GM18873 (cell line): ENCODE data around the gene EPHB2.
"Not testable (repeated sequence)": the region's sequence is repeated elsewhere in the genome, so short reads cannot be mapped to it uniquely, and the experiment has no call there.

Experiments
- ATAC-seq: cut with Tn5 transposase; IDR thresholded peaks from one replicate; pipeline ENCODE4 v1.9.1; 2021; ENCODE audit warnings: mild to moderate bottlenecking, moderate library complexity, moderate number of reproducible peaks; ENCODE audit not compliant: unreplicated experiment, low FRiP score

EPHB2 gene

DNA sequence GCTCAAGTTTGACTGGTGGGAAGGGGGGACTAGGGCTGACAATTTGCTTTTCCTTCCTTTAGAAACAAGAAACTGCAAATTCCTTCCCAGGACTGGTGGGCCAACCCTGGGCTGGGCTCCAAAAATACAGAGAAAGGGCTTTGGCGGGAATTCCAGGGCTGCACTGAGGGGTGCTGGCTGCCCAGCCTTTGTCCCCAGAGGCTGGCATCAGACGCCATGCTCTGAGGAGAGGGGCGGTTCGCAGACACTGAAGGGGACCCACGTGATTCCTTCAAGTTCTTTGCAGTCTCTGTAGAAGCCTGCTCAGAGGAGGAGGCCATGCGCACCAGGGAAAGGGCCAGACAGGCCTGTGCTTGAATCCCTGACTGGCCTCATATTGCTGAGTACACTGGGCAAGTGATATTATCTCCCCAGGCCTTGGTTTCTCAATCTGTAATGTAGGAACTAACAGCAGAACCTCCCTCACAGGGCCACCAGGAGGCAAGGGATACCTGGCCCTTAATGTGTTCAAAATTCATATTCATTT, 119.5 kb downstream of the EPHB2 start:
- no peak for ATAC-seq

DNA sequence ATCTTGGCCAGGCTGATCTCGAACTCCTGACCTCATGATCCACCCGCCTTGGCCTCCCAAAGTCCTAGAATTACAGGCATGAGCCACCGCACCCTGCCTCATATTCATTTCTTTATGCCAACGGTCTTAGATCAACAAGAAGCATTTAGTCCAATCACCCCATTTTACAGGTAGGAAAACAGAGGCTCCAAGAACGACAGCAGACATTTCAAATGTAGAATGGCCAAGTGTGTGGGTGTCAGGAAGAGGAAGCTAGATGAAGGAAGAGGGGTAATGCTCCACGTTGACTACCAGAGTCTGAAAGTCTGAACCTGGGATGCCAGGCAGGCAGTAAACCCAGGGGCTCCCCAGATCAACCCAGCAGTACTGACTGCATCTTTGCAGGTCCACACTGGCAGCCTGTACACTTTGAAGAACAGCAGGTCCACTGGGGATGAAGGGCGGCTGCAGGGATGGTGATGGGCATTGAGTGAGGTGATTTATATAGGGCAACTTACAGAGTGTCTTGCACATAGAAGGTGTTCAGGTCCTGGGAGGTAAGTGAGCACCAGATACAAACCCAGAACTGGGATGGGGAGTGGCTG, 120.2 kb downstream of the EPHB2 start:
- no peak for ATAC-seq

DNA sequence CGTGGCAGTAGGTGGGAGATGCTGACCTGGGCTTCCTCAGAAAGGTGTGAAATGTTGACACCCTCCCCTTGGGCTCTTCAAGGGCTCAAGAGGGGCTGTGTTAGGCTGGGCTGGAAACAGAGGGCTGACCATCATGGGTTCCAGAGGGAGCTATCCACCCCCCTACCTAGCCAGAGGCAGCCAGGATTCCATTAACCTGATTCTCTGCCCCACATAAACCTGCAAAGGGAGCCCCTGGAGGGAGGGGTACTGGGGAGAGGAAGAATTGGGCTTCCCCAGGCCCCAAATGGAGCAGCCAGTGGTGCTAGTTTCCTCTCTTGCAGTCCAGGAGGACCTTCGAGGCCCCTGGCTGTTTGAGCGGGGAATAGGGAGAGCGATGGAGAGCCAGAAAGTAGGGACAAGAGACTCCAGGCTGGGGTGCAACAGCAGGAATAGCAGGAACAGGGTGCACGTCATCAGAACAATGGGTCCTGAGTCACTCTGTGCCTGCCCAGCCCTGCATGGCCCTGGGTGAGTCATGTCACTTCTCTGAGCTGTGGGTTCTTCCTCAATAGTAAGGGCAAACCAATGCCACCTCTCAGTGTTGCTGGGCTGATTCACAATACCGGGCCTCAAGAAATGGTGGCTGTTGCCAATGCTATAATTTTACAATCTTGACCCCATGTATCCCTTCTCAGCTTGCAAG, 121.2 kb downstream of the EPHB2 start:
- ATAC-seq, result no peak

DNA sequence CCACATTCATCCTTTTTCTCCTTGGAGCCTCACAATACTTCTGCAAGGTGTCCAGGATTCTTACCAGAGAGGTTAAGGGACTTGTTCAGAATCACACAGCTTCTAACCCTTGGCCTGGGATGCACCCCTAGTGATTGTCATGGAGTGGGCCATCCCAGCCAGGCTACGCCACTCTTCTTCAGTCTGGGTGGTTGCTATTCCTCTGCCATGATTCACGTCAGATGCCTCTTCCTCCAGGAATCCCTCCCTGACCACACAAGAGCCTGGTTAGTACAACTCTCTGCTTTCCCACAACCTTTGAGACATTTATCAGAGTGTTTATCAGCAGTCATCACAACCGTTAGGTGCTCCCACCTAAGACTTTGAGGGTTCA, 121.8 kb downstream of the EPHB2 start:
- no peak for ATAC-seq

DNA sequence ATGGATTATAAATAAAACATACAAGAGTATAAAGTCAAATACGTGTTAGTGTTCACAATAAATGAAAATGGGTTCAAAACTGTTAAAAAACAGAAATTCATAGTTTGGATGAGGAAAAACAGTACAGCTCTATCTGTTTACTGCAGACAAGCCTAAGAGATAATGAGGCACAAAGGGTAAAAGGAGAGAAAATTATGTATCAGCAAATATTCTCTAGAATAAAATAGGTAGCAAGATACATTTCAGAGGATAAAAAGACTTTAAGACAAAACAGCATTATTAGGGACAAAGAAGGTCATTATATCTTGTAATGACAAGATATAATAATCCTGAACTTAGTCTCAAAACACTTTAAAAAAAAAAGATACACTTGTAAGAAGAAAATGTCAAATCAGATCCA, 123.1 kb downstream of the EPHB2 start:
- no peak for ATAC-seq

DNA sequence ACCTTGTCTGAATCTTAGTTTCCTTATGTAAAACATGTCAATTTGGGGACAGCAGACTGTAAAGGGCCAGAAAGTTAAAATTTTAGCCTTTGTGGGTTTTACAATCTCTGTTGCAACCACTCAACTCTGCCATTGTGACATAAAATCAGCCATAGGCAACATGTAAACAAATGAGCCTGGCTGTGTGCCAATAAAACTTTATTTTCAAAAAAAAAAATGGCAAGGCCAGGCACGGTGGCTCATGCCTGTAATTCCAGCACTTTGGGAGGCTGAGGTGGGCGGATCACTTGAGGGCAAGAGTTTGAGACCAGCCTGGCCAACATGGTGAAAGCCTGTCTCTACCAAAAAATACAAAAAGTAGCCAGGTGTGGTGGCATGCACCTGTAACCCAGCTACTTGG, 123.8 kb downstream of the EPHB2 start:
- not testable (repeated sequence) for ATAC-seq

DNA sequence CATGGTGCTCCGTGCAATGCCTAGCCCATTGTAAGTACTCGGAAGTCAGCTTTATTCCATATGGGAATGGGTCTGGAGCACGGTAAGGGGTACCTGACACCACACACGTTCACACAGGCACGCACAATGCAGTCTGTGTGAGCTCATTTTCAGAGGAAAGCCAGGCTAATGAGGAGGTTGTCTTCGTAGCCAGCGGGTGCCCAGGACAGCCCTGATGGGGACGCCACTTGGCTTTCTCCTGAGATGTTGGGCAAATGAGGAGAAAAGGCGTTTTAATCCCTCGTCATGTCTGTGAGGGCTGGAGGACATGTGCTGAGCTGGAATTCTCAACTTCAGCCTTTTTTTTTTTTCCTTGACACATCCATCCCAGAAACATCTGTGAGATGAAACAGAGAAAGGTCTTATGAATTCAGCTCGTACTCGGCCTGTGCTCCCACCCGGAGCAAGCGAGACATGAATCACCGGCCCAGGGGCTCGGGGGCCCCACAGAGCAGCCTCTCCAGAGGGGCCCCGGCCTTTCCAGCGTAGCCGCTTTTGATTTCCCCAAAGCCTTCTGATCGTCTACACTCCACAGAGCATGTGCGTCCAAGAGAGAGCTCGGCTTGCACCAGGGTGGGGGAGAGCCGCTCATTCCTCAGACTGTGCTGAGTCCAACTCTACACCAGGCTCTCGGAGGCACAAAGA, 125.1 kb downstream of the EPHB2 start:
- no peak for ATAC-seq

DNA sequence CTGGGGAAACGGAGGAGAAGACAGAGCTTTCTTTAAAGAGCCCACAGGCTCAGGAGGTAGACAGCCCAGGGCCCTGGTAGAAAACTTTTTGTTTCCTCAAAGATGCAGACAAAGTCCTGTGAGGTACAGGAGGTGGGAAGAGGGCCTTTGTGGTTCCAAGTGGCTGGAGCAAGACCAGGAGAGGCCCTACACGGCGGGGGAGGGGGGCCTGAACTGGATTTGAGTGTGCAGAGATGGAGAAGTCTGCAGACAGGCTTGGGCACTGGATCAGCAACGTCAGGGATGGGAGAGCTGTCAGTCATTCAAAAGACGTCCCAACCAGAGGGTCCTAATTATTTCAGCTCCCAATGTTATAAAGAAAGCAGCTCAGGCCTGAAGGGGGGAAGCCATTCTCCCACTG, 126.2 kb downstream of the EPHB2 start:
- no peak for ATAC-seq

DNA sequence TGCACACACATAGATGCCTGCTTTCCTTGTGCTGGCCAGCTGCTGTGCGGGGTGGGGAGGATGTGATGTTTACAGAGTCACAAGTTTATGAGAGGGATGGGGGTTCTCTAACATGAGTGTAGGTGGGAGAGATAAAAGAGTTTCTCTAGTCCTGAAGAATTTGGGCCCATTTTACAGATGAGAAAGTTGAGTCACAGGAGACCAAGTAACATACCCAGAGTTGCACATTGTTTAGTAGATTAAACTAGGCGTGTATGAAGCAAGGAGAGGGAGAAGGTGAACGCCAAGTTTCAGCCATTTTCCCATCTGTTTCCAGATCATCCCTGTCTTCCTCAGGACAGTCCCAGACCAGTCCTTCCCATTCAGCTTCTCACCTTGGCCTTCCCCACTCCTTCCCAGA, 126.7 kb downstream of the EPHB2 start:
- no peak for ATAC-seq

DNA sequence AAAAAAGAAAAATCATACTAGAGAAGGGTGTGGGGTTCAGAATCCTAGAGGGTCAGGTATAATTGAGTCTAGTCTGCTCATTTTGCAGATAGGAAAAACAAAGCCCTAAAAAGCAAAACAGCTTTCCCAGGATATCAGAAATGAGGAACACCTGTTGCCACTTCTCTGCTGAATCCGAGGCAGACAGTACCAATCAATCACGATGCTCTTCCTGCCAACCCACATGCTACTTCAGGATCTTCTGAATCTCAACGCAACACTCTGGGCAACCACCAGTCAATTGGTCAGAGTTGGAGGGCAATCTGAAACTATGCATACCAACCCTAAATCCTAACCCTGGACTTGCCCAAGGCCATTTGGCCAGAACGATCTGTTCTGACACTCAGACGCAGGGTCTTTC, 128.3 kb downstream of the EPHB2 start:
- no peak for ATAC-seq

DNA sequence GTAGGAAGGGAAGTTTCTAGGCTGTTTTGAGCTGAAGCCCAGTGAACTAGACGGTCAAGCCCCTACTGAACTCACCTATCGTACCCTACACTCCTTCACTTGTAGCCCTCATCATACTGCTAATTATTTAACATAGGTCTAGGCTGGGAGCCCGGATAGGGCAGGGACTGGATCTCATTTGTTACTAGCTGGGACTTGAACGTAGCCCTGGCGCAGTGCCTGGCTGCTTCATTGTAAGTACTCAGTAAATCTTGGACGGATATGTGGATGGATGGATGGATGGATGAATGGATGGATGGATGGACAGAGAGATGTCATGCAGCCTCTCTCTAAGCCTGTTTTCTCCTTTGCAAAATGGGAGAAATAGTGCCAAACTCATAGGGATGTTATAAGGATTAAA, 129.2 kb downstream of the EPHB2 start:
- ATAC-seq, result no peak

DNA sequence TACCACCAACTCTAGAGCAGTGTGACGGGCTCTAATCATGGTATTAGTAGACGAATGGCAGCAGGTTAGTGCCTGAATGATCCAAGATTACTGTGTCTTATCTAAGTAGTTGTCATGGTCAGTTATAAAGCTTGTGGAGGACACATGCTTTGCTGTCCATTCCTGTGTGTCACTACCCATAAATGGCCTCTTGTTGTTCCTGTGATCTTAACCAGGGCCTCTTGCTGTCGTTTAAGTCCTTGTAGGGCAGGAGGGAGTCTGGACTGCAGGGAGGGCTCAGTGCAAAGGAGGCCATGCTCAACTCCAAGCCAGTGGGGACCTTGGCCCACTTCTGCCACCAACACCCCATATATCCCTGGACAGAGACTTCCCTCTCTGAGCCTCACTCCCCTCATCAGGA, 130.5 kb downstream of the EPHB2 start:
- ATAC-seq, result no peak

DNA sequence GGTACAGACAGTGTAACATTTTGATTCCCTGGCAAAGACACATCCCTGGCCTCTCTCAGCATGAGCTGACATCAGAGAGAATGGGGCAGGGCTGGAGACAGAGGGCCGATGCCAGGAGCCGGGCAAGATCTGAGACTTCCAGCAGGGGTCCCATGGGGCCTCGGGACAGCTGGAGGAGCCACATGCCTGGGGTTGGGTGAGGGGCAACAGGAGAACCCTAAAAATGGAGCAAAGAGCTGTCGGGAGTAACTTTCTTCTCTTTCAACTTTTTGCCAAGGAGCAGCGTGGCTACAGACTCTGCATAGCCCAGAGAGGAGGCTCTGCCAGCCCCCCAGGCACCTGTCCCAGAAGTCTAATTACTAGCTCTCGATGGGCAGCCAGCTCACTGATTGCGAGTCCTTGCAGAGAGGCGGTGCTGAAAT, 131.2 kb downstream of the EPHB2 start:
- ATAC-seq, result no peak

DNA sequence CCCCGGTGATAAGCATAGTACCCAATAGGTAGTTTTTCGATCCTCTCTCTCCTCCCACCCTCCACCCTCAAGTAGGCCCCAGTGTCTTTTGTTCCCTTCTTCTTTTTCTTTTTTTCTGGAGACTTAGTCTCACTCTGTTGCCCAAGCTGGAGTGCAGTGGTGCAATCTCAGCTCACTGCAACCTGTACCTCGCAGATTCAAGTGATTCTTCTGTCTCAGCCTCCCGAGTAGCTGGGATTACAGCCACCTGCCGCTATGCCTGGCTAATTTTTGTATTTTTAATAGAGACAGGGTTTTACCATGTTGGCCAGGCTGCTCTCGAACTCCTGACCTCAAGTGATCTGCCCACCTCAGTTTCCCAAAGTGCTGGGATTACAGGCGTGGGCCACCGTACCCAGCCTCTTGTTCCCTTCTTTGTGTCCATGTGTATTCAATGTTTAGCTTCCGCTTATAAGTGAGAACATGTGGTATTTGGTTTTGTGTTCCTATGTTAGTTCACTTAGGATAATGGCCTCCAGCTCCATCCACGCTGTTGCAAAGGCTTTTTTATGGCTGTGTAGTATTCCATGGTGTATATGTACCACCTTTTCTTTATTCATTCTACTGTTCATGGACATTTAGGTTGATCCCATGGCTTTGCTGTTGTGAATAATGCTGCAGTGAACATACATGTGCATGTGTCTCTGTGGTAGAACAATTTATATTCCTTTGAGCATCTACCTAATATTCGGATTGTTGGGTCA, 133.0 kb downstream of the EPHB2 start:
- not testable (repeated sequence) for ATAC-seq

DNA sequence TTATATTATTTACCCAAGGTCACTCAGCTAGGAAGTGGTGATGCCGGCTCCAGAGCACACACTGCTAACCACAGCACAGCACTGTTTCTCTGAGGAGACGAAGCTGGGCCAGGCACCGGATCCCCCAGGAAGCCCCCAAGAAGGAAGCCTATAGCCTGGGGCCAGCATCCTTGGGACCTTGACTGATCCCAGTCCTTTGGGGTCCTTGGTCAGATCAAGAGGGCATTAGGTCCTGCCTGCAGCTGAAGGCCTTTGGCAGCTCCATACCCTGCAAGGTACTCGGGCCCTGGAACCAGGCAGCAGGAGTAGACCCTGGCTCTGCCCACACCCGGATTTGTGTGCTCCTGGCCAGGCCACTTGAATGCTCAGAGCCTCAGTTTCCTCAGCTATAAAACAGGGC, 134.0 kb downstream of the EPHB2 start:
- no peak for ATAC-seq

DNA sequence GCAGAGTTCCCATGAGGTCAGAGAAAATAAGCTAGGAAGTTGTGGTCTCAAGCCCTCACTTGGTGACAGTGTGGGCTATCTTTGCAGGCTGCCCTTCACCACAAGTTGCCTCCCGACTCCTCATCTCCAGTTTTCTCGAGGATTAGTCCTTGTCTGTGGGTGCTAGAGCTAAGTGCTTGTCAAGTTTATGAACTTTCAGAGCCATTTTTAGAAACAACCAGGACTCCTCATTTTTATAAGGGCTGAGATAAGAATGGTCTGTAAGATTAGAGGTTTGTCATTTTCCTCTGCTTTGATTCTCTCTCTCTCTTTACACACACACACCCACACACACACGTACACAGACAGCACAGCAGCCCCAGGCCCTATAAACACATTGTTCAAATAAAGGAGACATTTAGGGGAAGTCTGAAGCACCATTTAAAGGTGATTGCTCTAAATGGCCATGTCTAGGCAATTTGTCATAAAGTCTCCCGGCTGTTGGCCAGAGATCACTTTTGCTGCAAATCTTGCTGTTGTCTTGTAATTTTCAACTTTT, 134.8 kb downstream of the EPHB2 start:
- ATAC-seq, result no peak

DNA sequence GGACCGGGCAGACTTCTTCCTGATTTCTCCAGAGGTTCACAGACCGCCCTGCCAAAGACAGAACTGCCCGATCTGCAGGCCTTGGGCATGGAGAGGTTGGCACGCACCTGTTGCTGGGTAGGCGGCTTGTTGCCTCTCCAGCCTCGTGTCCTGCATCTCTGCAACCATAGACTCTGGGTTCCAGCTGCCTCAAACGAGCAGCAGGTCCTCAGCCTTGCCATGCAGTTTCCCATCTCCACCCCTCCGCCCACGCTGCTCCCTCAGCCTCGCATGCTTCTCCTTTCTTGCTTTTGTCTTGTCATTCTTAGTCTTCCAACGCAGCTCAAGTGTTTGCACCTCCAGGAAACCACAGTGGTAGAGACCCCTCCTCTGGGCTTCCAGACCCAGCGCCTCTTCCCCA, 135.8 kb downstream of the EPHB2 start:
- no peak for ATAC-seq

DNA sequence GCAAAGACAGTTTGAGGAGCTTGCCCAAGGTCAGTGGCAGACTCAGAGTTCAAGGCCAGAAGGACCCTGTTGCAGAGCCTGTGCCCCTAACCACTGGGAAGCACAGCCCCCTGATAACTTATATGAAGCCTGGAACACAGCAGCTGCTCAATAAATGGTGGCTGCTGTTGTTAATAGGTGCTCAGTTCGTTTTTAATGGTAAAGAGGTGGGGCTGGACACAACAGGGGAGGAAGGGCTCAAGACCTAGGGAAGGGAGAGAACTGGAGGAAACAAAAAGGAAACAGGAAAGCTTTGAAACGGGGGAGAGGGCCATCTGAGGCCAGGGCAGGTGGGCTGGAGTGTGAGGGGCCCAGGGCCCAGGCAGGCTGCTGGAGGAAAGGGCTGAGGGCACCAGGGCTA, 136.6 kb downstream of the EPHB2 start:
- no peak for ATAC-seq

DNA sequence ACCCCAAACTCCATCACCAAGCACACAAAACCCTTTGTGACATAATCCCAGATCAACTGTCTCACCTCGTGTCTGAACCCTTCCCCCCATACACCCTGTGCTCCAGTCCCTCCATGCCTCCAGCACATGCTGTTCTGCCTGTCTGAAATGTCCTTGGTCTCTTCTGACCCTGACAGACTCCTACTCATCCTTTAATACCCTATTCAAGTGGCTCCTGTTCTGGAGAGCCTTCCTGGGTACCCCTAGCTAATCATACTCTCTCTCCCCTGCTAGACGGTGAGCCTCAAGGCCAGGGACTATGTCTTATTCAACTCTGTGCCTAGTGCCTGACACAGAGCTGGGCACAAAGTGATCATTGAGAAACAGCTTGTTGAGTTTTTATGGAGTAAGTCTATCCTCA, 137.1 kb downstream of the EPHB2 start:
- no peak for ATAC-seq

DNA sequence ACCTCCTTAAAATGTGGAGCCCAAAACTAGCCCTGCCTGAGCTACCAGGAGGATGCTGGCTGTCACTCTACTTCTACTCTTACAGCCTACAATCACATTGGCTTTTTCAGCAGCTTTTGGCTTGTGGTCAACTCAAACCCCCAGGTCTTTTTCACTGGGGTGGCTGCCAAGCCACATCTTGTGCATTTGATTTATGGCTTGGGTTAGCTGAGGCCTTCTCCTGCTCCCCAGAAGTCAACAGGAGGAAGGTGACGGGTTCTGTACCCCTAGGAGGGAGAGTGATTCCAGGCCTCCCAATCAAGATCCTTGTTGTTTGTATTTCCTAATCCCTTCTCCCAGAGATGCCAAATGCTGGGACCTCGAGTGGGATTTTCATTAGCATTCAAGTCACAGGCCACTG, 137.8 kb downstream of the EPHB2 start:
- no peak for ATAC-seq

DNA sequence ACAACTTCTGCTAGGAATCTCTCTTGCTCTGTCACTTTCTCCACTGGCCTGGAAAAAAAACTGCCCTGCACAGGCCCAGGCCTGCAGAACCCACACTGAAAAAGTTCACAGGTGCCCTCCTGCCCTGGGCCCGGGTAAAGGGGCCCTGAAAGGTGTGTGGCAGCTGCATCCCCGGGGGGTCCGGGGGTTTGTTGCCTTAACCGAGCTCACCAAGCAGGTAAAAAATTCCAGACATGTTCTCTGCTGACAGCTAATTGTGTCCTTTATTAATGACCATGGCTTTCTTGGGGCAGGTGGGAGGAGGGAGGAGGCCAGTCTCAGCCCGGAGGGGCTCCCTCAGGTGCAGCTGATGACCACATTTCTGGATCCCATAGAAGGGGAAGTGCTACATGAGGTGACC, 139.1 kb downstream of the EPHB2 start:
- ATAC-seq, result no peak
